Measurements from ENCODE around the gene FADS2. TPM values are rescaled to one million over a fixed set of nuclear protein-coding genes. Genes with fewer than 3 reads are reported as not detected.

FADS2 gene
- total and polyA plus RNA-seq, 9 of the 15 experiments (the other 6 are each of a cell fraction or from before 2014, with no cell fraction given) = 2.9 to 42.8 (median 16.2) TPM

GRCh38 chr11:61802605-61803004 lies 25.5 kb upstream of the FADS2 start:
- Histone ChIP-seq H3K9ac (ENCODE audit: insufficient read depth in 1 of 2, low read depth in 2 of 2, low read length in 2 of 2) (peak overlapping the region in 1 of 2 experiments; percentile 74; a peak in 1 of 4 replicates), H3K79me2 (ENCODE audit: control insufficient read depth, insufficient read depth, low read length) (peaks cover 34% of the 10 kb centered on the region), H3K9me1 (ENCODE audit: control insufficient read depth, insufficient read depth, low read length) (peaks cover 9% of the 10 kb centered on the region), H3K4me1 (replicated peaks in 1 of 2; ENCODE audit: control insufficient read depth in 2 of 2, insufficient read depth in 2 of 2, low read length in 2 of 2) (peaks cover 46 to 62% of the 10 kb centered on the region in 2 experiments), H3K36me3 (ENCODE audit: control insufficient read depth, insufficient read depth, low read length) (peaks cover 94% of the 10 kb centered on the region), H3K4me2 (ENCODE audit: insufficient read depth, low read length) (no peak overlapping the region), H2AFZ (ENCODE audit: low read depth, low read length) (no peak overlapping the region), H3K9me3 (replicated peaks; ENCODE audit: control insufficient read depth, insufficient read depth, low read depth, low read length) (no peaks in the 10 kb centered on the region), H4K20me1 (replicated peaks; ENCODE audit: control insufficient read depth, insufficient read depth, low read length) (peaks cover 3% of the 10 kb centered on the region), H3K4me3 (no peak overlapping the region), H3K27me3 (ENCODE audit: control insufficient read depth in 2 of 2, insufficient read depth in 2 of 2, low read length in 2 of 2) (no peaks in the 10 kb centered on the region), H3K27ac (ENCODE audit: extremely low read depth, low read depth, low read length) (peak overlapping the region; percentile 37; the same call in 2 of the 3 replicates)
- 82% methylated on average over 6 of the region's 6 CpGs for WGBS (ENCODE audit: insufficient coverage, low coverage, missing lambda C conversion rate)
- ChIA-PET CTCF (ENCODE audit: low intra/inter-chr PET ratio) (no interaction called here), POLR2A (interaction anchor here (0.6 to 7.6 kb wide), 6 partner anchors 9 to 321 kb away, joined by 3 to 97 read pairs (median 4); partner anchors contain the start of genes FADS1, FEN1, INCENP and TMEM258)
- BruUV-seq (replicated peaks) = no TSS peak
- intact Hi-C loops (cut with micrococcal nuclease) = no loop called here
- DNase-seq (ENCODE audit: extremely low read depth in 1 of 4, low spot score in 3 of 4) = no peak
- no peak for FAIRE-seq
- in situ Hi-C loops (cut with MboI) = loop anchor here (5.0 kb wide), 1 partner anchor 305 kb away; no protein-coding TSS in a partner anchor
- ATAC-seq = no peak
- TF ChIP-seq CTCF (IDR thresholded peaks at IDR 0.05 in 2 of 3, conservative IDR thresholded peaks at IDR 0.05 in 1 of 3; ENCODE audit: insufficient read depth in 2 of 3, low read depth in 1 of 3, low read length in 3 of 3) = no peak
- peak; percentile 42 for TF ChIP-seq POLR2B (IDR thresholded peaks at IDR 0.05; ENCODE audit: low read depth, partially characterized antibody)
- TF ChIP-seq ZNF354B (CRISPR knock-in tag; IDR thresholded peaks at IDR 0.05) = no peak
- peak; percentile 64 for TF ChIP-seq SUPT5H (IDR thresholded peaks at IDR 0.05)
- TF ChIP-seq RBFOX2 (IDR thresholded peaks at IDR 0.05; ENCODE audit: low read depth, low read length) = peak; percentile 6; the same call in 1 of the 2 replicates
- no peak for TF ChIP-seq HCFC1 (IDR thresholded peaks at IDR 0.05; ENCODE audit: low read depth, low read length)
- 0 out of 2 replicates have a peak, but pooled peaks have one; percentile 2 for TF ChIP-seq USF1 (CRISPR knock-in tag; IDR thresholded peaks at IDR 0.05)
- no peak for TF ChIP-seq ZNF57 (CRISPR knock-in tag; IDR thresholded peaks at IDR 0.05)
- TF ChIP-seq POLR2A (conservative IDR thresholded peaks at IDR 0.05) = peak; percentile 45
